ENCODE data around the gene SULT1A3. TPM values are rescaled to one million over a fixed set of nuclear protein-coding genes. Genes with fewer than 3 reads are reported as not detected.
A peak's percentile ranks its signal among the peaks of the same experiment; 100 is the strongest.

SULT1A3 gene
- total and polyA plus RNA-seq, 2 experiments from 2014 or later: 11.2 to 17.4 TPM

- H3K4me2 ChIP-seq: no peak overlapping the region
- no peak overlapping the region for H3K4me3 ChIP-seq
- H2AFZ ChIP-seq: no peak overlapping the region
- Mint-ChIP-seq H3K27ac (no peak overlapping the region), H3K4me3 (no peak overlapping the region), H3K9me3 (no peaks in the 10 kb centered on the region), H3K27me3 (ENCODE audit: insufficient read depth, low read depth, poor library complexity) (peaks cover 21% of the 10 kb centered on the region), H3K4me1 (peaks cover 11% of the 10 kb centered on the region), H3K36me3 (ENCODE audit: low read depth) (no peaks in the 10 kb centered on the region)
- no peak for ATAC-seq
- no peak for TF ChIP-seq EZH2phosphoT487 (IDR thresholded peaks at IDR 0.05; ENCODE audit: unreplicated experiment)
- TF ChIP-seq STAT1 (IDR thresholded peaks at IDR 0.05; ENCODE audit: unreplicated experiment): no peak
- no peak overlapping the region for H3K27ac ChIP-seq (ENCODE audit: low read depth)
- H3K36me3 ChIP-seq (ENCODE audit: insufficient read depth): no peaks in the 10 kb centered on the region
- no peaks in the 10 kb centered on the region for H3K79me2 ChIP-seq (replicated peaks; ENCODE audit: insufficient read depth)
- H3F3A ChIP-seq (replicated peaks; ENCODE audit: low read depth): 0 out of 2 replicates have a peak, but pooled peaks cover 5% of the 10 kb centered on the region
- no peaks in the 10 kb centered on the region for H4K20me1 ChIP-seq (replicated peaks; ENCODE audit: insufficient read depth)
- H3K4me1 ChIP-seq (ENCODE audit: insufficient read depth): peaks cover 4% of the 10 kb centered on the region; the same call in 1 of the 2 replicates
- peaks cover 14% of the 10 kb centered on the region; the same call in 1 of the 2 replicates for H3K27me3 ChIP-seq (ENCODE audit: insufficient read depth)
- H3K9me2 ChIP-seq (ENCODE audit: insufficient read depth): no peaks in the 10 kb centered on the region
- no peak for DNase-seq (ENCODE audit: low spot score)
Observed at GRCh38 chr16:30180741-30181140, 18.3 kb upstream of the SULT1A3 start.

- Histone ChIP-seq H3K79me2 (replicated peaks; ENCODE audit: insufficient read depth) (no peaks in the 10 kb centered on the region), H3K9me2 (ENCODE audit: insufficient read depth) (no peaks in the 10 kb centered on the region), H3K4me2 (peak within 1 kb of the TSS; percentile 93), H3K4me1 (ENCODE audit: insufficient read depth) (peaks cover 4% of the 10 kb centered on the region; the same call in 1 of the 2 replicates), H3K4me3 (peak within 1 kb of the TSS; percentile 71), H3K36me3 (ENCODE audit: insufficient read depth) (no peaks in the 10 kb centered on the region), H3K27me3 (ENCODE audit: insufficient read depth) (peaks cover 14% of the 10 kb centered on the region; the same call in 1 of the 2 replicates), H4K20me1 (replicated peaks; ENCODE audit: insufficient read depth) (no peaks in the 10 kb centered on the region), H2AFZ (peak within 1 kb of the TSS; percentile 97), H3F3A (replicated peaks; ENCODE audit: low read depth) (0 out of 2 replicates have a peak, but pooled peaks cover 5% of the 10 kb centered on the region), H3K27ac (ENCODE audit: low read depth) (no peak within 1 kb of the TSS)
- Mint-ChIP-seq H3K27ac (no peak within 1 kb of the TSS), H3K4me1 (peaks cover 15% of the 10 kb centered on the region), H3K9me3 (no peaks in the 10 kb centered on the region), H3K27me3 (ENCODE audit: insufficient read depth, low read depth, poor library complexity) (peaks cover 22% of the 10 kb centered on the region), H3K36me3 (ENCODE audit: low read depth) (no peaks in the 10 kb centered on the region), H3K4me3 (peak within 1 kb of the TSS; percentile 79)
- DNase-seq (ENCODE audit: low spot score): peak; percentile 92
- no peak for TF ChIP-seq CTCF (conservative IDR thresholded peaks at IDR 0.05; ENCODE audit: low read depth in 2 of 2)
- no peak for TF ChIP-seq CREB1 (CRISPR knock-in tag; IDR thresholded peaks at IDR 0.05; ENCODE audit: low read depth)
- no peak for TF ChIP-seq ZNF462 (CRISPR knock-in tag; IDR thresholded peaks at IDR 0.05)
- no peak for TF ChIP-seq EZH2 (IDR thresholded peaks at IDR 0.05; ENCODE audit: low read depth, unreplicated experiment)
- TF ChIP-seq POLR2AphosphoS5 (IDR thresholded peaks at IDR 0.05; ENCODE audit: low read depth): peak; percentile 66
- ATAC-seq: peak; percentile 75
Observed at GRCh38 chr16:30183233-30184095, 15.6 kb upstream of the SULT1A3 start, which contains the start of gene CORO1A. Gene CORO1A, plus strand, starts transcription at chr16:30183602. Its CDS starts 1,608 bp downstream, at chr16:30185210.
